PC-9 (cell line): ENCODE results near the gene BIK. TPM values are rescaled to one million over a fixed set of nuclear protein-coding genes. Genes with fewer than 3 reads are reported as not detected.

Experiments used
- BruUV-seq: library from RNA; stranded (reverse); fragments of 400-500 nt; replicated peaks from 2 replicates; lab custom pipeline; 2021; lab: Mats Ljungman, UMichigan
- CTCF ChIA-PET: fragments of 300-600 bp; sonication (Branson Sonifier 250); formaldehyde crosslinking; loops from one replicate; lab custom pipeline; 2022; ENCODE audit warnings: antibody characterized with exemption; lab: Charles Lee
- POLR2A ChIA-PET: fragments of 300-600 bp; sonication (Branson Sonifier 250); formaldehyde crosslinking; loops from one replicate; lab custom pipeline; 2022; ENCODE audit warnings: antibody characterized with exemption; ENCODE audit not compliant: unreplicated experiment; lab: Charles Lee
- DNase-seq, 2 experiments: peaks; one replicate each; pipeline versions ENCODE4 v3.0.0 to v3.0.0-alpha.2; 2015 to 2022; ENCODE audit warnings: mixed read lengths in 1 of 2
- H2AFZ ChIP-seq: fragments of 200-600 bp; sonication (generic); 2 replicates; pipeline ENCODE4 v1.8.1; 2017; ENCODE audit warnings: antibody characterized with exemption
- H3F3A ChIP-seq: fragments of 200-600 bp; sonication (generic); 2 replicates; pipeline ENCODE4 v1.8.1; 2017; ENCODE audit warnings: antibody characterized with exemption, mild to moderate bottlenecking, low read depth; ENCODE audit not compliant: insufficient read depth
- H3K27ac ChIP-seq: fragments of 200-600 bp; sonication (generic); 2 replicates; pipeline ENCODE4 v1.6.1; 2016; ENCODE audit warnings: mixed run types
- H3K27me3 ChIP-seq: fragments of 200-600 bp; sonication (generic); 2 replicates; pipeline ENCODE4 v1.6.1; 2016; ENCODE audit warnings: low read depth, mixed run types; ENCODE audit not compliant: insufficient read depth
- H3K36me3 ChIP-seq: fragments of 200-600 bp; sonication (generic); 2 replicates; pipeline ENCODE4 v1.6.1; 2016; ENCODE audit warnings: low read depth, mixed run types
- H3K4me1 ChIP-seq: fragments of 200-600 bp; sonication (generic); replicated peaks from 2 replicates; pipeline ENCODE4 v1.6.1; 2016; ENCODE audit warnings: mixed run types; ENCODE audit not compliant: insufficient read depth
- H3K4me2 ChIP-seq: fragments of 200-600 bp; sonication (generic); 2 replicates; pipeline ENCODE4 v1.6.1; 2017; ENCODE audit warnings: mixed run types
- H3K4me3 ChIP-seq: fragments of 200-600 bp; sonication (generic); 2 replicates; pipeline ENCODE4 v1.6.1; 2016; ENCODE audit warnings: mixed run types
- H3K79me2 ChIP-seq: fragments of 200-600 bp; sonication (generic); 2 replicates; pipeline ENCODE4 v1.6.1; 2017; ENCODE audit warnings: low read depth, mixed run types
- H3K9me2 ChIP-seq: fragments of 200-600 bp; sonication (generic); 2 replicates; pipeline ENCODE4 v1.8.1; 2017; ENCODE audit warnings: mild to moderate bottlenecking; ENCODE audit not compliant: insufficient read depth
- H3K9me3 ChIP-seq: fragments of 200-600 bp; sonication (generic); 2 replicates; pipeline ENCODE4 v1.8.1; 2016; ENCODE audit warnings: low read depth; ENCODE audit not compliant: insufficient read depth
- H4K20me1 ChIP-seq: fragments of 200-600 bp; sonication (generic); 2 replicates; pipeline ENCODE4 v1.8.1; 2017; ENCODE audit not compliant: insufficient read depth
- CTCF ChIP-seq: fragments of 200-600 bp; sonication (generic); conservative IDR thresholded peaks from 2 replicates; pipeline ENCODE4 v1.6.1; 2017; ENCODE audit warnings: mixed run types, antibody characterized with exemption, mild to moderate bottlenecking, moderate library complexity
- EZH2 ChIP-seq: fragments of 200-600 bp; sonication (generic); IDR thresholded peaks from 2 replicates; pipeline ENCODE4 v1.8.0; 2017; ENCODE audit warnings: antibody characterized with exemption, low read depth
- intact Hi-C: fragments of 100-400 bp; cut with micrococcal nuclease; formaldehyde crosslinking; loops from one replicate; pipeline ENCODE4 v1.10.0; 2022; ENCODE audit not compliant: unreplicated experiment
- total RNA-seq: library from RNA; stranded (reverse); gene quantifications from 2 replicates; pipeline ENCODE4 v1.2.3, GENCODE V29; 2021

Gene BIK
- total RNA-seq, 1 experiment from 2014 or later, result 10.6 TPM

DNA sequence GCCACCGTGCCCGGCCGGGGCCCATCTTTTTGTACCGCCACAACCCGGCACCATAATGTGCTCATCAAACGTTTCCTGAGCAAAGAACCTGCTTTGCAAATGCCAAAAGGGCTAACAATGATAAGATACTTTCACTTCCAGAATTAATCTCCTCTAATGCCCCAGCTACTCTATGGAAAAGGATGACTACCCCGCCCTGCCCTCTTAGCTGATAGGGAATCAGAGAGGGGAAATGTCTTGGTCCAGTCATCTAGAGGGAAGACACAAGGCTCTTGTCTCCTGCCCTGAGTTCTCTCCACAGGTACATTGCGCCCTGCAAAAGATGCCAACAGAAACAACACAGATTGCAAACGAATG lies 21.9 kb upstream of the BIK start:
- DNase-seq, result no peak
- Histone ChIP-seq H3K27ac (peak overlapping the region; percentile 70), H3K27me3 (no peaks in the 10 kb centered on the region), H3K4me1 (peaks cover 3% of the 10 kb centered on the region), H3K9me2 (no peaks in the 10 kb centered on the region), H3K4me2 (peak overlapping the region; percentile 91), H3K4me3 (peak overlapping the region; percentile 93), H3K36me3 (no peaks in the 10 kb centered on the region), H4K20me1 (0 out of 2 replicates have a peak, but pooled peaks cover 2% of the 10 kb centered on the region), H2AFZ (peak overlapping the region; percentile 90), H3F3A (peaks cover 33% of the 10 kb centered on the region; the same call in 1 of the 2 replicates), H3K9me3 (no peaks in the 10 kb centered on the region), H3K79me2 (no peaks in the 10 kb centered on the region)
- ChIA-PET POLR2A (no interaction called here), CTCF (no interaction called here)
- no peak for TF ChIP-seq EZH2
- no peak for TF ChIP-seq CTCF
- BruUV-seq, result TSS peak; percentile 40
- intact Hi-C loops, result no loop called here

GRCh38 chr22:43088984-43089717 lies 21.4 kb upstream of the BIK start, which contains the start of gene TTLL1:
Gene TTLL1, minus strand, starts transcription at chr22:43089391. Its CDS starts 13,805 bp downstream, at chr22:43075586.
- H4K20me1 ChIP-seq, result 0 out of 2 replicates have a peak, but pooled peaks cover 4% of the 10 kb centered on the region
- BruUV-seq, result no TSS peak
- intact Hi-C loops, result loop anchor here (1.0 kb wide), 1 partner anchor 78 kb away; no protein-coding TSS in a partner anchor
- peak within 1 kb of the TSS; percentile 70 for H3K27ac ChIP-seq
- TF ChIP-seq CTCF (no peak; the same call in 1 of the 2 replicates), EZH2 (no peak)
- peak within 1 kb of the TSS; percentile 90 for H2AFZ ChIP-seq
- DNase-seq, result peak; percentile 85 to 96
- POLR2A ChIA-PET, result no interaction called here
- peak within 1 kb of the TSS; percentile 93 for H3K4me3 ChIP-seq
- H3K36me3 ChIP-seq, result no peaks in the 10 kb centered on the region
- no peaks in the 10 kb centered on the region for H3K27me3 ChIP-seq
- no peaks in the 10 kb centered on the region for H3K9me3 ChIP-seq
- peak within 1 kb of the TSS; percentile 91 for H3K4me2 ChIP-seq
- H3K4me1 ChIP-seq, result peaks cover 7% of the 10 kb centered on the region
- CTCF ChIA-PET, result no interaction called here
- H3K9me2 ChIP-seq, result no peaks in the 10 kb centered on the region
- H3K79me2 ChIP-seq, result no peaks in the 10 kb centered on the region
- peaks cover 39% of the 10 kb centered on the region for H3F3A ChIP-seq

- H3K79me2 ChIP-seq, result no peaks in the 10 kb centered on the region
- H3K27me3 ChIP-seq, result no peaks in the 10 kb centered on the region
- H3F3A ChIP-seq, result peaks cover 50% of the 10 kb centered on the region
- TSS peak; percentile 74 for BruUV-seq
- H3K4me2 ChIP-seq, result peak overlapping the region; percentile 91
- H3K36me3 ChIP-seq, result no peaks in the 10 kb centered on the region
- H3K9me2 ChIP-seq, result no peaks in the 10 kb centered on the region
- H3K4me3 ChIP-seq, result peak overlapping the region; percentile 93; the same call in 1 of the 2 replicates
- ChIA-PET POLR2A (interaction anchor here (0.6 to 0.7 kb wide), 2 partner anchors 36 to 508 kb away, joined by 4 to 11 read pairs; no protein-coding TSS in a partner anchor), CTCF (interaction anchor here (0.6 to 1.1 kb wide), 5 partner anchors 100 to 714 kb away, joined by 3 to 15 read pairs (median 3); no protein-coding TSS in a partner anchor)
- TF ChIP-seq EZH2 (no peak), CTCF (peak; percentile 55; the same call in 1 of the 2 replicates)
- no peak overlapping the region for H2AFZ ChIP-seq
- intact Hi-C loops, result loop anchor here (5.0 kb wide), 1 partner anchor 223 kb away; no protein-coding TSS in a partner anchor
- 0 out of 2 replicates have a peak, but pooled peaks cover 4% of the 10 kb centered on the region for H4K20me1 ChIP-seq
- no peak overlapping the region for H3K27ac ChIP-seq
- H3K9me3 ChIP-seq, result no peaks in the 10 kb centered on the region
- peak; percentile 52 to 80 for DNase-seq
- H3K4me1 ChIP-seq, result peaks cover 18% of the 10 kb centered on the region
These were observed 20.3 kb upstream of the BIK start for GRCh38 chr22:43090130-43090789.
